ENCODE data around the gene CAP2.

GRCh38 chr6:17365961-17366360 is 27.4 kb upstream of the CAP2 start:
- TF ChIP-seq CTCF (IDR thresholded peaks at IDR 0.05) (no peak), POLR2AphosphoS5 (IDR thresholded peaks at IDR 0.05) (no peak), POLR2A (IDR thresholded peaks at IDR 0.05) (no peak)

All from transverse colon (tissue), 4 donors.